AG08396 (cell line): ENCODE results near the gene MYOG.

Experiments used
- DNase-seq: peaks from one replicate; pipeline ENCODE4 v3.0.0; 2012; ENCODE audit warnings: low spot score, mixed read lengths

The MYOG gene

DNA sequence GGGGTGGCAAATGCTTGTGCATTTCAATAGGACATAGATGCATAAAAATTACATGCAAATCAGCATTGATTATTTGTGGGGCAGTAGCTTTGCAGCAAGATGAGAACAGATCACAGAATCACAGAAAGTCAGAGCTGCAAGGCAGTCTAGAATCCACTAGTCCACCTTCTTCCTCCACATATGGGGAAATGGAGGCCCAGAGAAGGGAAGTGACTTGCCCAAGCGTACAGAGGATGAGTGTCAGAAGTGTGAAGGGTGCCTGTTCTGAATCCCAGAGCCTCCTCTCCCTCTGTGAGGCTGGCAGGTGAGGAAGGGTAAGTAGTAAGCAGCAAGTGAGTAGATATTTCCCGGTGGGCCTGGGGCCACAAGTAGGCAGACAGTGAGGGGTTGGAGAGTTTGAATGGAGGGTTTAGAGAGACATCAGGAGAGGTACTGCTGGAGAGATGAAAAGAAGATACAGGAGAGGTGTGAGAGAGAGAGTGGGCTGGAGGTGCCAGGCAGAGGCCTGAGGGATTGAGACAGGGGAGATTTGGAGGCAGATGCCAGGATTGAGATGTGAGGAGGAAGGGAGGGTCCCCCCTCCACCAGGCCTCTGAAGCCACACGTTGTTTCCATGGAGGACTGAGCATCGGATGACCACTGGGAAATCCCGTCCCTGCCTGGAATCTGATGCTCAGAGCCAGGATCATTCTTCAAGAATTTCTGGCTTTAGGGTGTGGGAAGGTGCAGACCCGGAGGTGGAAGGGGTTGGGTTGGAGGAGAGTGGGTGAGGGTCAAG lies 4.8 kb upstream of the MYOG start:
- no peak for DNase-seq

DNA sequence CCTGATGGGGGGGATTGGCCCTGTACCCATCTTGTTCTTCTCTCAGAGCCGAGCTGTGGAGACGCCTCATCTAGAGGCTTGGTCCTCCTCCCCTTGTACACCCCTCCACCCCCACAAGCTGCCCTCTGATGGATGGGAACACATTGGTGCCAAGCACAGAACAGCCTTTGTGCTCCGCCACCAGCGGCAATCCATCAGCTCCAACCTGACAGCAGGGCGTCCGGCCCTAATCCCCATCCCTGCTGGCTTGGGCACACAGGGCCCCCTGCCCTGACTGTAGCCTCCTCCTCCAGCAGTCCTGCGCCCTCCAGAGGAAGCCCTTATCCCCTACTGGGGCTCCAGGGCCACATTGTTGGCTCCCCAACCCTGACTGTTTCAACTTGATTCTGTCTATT lies 3.8 kb upstream of the MYOG start:
- no peak for DNase-seq

- no peak for DNase-seq
Measured at GRCh38 chr1:203089001-203089650, 3.3 kb upstream of the MYOG start.

- DNase-seq, result no peak
Measured at GRCh38 chr1:203088441-203088840, 2.6 kb upstream of the MYOG start.

- no peak for DNase-seq
Measured at GRCh38 chr1:203086992-203087763, 1.4 kb upstream of the MYOG start.

- no peak for DNase-seq
Measured at GRCh38 chr1:203084588-203085527, 954 bp downstream of the MYOG start.

DNA sequence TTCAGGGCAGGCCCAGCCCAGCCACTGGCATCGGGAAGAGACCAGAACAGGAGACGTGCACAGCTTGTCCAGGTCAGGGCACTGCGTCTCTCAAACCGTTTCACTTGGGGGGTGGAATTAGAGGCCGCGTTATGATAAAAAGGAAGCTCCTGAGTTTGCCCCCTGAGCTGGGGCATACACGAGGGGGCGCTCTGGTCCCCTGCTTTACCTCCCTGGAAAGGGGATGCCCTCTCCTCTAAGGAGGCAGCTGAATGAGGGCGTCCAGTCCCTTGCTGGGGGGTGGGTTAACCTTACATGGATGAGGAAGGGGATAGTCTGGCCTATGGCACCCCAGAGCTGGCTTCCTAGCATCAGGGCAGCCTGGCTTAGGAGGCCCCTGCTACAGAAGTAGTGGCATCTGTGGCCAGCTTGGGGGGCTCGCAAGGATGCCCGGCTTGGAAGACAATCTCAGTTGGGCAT lies 2.3 kb downstream of the MYOG start:
- DNase-seq, result no peak

GRCh38 chr1:203082571-203083462 lies 3.0 kb downstream of the MYOG start:
- no peak for DNase-seq

DNA sequence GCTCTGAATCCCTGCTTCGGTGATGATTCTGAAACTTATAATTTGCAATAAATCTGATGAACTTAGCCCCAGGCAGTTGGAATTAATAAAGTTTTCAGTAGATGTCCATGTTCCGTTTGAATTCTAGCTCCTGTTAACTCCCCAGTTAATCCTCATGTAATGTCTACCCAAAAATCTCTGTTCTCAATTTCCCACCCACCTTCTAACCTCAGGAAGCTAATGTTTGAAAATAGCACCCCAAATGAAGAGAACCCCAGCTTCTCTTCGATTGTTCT lies 3.6 kb downstream of the MYOG start:
- DNase-seq, result no peak

DNA sequence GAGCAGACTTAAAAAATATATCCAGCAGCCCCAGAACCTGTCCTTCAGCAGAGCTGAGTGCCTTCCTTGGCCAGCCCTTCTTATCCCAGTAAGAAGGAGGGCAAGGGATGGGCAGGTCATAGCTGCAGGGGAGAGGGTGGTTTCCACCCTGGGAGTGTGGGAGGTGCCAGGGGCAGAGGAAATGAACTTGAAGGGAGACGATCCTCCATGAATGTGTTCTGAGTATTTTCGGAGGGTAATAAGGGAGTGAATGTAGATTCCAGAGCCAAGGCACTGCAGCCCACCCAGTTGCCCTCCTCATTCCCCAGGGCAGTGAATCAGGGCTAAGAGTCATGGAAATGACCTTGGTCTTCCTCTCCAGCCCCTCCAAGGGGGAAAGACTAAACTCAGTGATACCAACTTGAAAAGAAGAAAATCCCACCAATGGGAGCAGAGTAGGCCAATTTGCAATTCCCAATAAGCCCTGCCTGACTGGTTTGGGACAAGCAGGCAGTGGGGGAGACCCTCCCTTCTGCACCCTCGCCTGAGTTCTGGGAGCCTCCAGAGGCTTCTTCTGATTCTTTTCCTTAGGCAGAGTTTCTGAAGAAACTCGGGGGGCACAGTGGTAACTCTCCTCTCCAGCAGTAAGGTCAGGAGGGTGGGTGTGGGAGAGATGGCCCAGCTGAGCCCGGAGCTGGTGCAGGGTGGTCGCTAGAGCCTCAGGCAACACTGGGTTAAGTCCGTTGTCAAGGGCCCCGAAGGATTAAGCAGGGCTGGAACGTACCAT lies 4.2 kb downstream of the MYOG start:
- no peak for DNase-seq

- no peak for DNase-seq
Measured at GRCh38 chr1:203080456-203080855, 5.4 kb downstream of the MYOG start.

DNA sequence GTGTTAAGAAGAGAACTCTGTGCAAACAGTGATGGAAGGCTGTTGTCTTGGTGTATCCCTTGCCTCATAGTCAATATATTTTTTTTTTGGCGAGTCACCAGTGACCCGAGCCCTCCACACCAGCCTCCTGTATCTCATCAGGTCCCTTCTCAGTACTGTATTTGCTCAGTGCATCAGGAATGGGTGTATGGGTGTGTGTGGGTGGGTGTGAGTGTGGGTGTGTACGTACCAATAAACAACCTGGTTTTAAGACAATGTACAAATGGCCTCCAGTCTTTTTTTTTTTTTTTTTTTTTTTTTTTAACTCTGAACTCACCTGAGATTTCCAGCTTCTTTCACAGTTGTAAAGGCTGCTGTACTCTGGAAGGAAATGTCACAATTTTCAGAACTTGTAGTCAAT lies 7.3 kb downstream of the MYOG start:
- DNase-seq, result no peak

GRCh38 chr1:203077956-203078355 lies 7.9 kb downstream of the MYOG start:
- DNase-seq, result no peak

GRCh38 chr1:203077367-203077766 lies 8.4 kb downstream of the MYOG start:
- no peak for DNase-seq

- no peak for DNase-seq
Measured at GRCh38 chr1:203076031-203076511, 9.7 kb downstream of the MYOG start.

GRCh38 chr1:203075236-203076030 lies 10.4 kb downstream of the MYOG start:
- no peak for DNase-seq

- no peak for DNase-seq
Measured at GRCh38 chr1:203074610-203075009, 11.2 kb downstream of the MYOG start.

DNA sequence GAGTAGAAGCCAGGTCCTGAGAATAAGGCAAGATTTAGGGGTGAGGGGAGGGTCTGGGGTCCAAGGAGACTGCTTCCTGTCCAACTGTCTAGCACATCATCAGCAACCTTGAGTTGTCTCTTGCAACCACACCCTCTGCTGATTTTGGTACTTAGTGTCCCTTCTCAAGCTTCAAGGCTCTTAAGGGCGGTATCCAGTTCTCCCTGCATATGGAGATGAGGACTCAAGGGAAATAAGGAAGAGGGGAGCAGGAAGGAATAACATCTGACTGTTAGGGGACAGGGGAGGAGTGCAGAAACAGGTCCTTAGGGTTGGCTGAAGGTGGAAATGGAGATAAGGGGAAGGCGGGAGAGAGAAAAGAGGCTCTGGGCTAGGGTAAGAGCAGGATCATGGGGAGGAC lies 12.3 kb downstream of the MYOG start:
- no peak for DNase-seq

DNA sequence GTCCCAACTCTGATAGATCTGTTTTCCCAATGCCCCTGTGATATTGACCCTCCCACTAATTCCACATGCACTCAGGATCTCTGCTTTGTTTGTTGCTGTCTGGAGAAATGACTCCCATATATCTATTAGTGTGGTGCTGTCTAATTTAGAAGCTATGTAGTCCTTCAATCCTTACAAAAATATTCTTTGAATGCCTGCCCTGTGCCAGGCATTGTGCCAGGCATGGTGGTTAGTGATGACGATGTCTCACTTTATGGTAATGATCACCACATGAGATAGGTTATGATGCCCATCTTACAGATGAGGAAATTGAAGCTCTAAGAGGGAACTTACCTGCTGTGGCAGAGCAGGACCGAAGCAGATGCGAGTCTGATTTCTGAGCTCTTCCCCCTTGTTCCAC lies 12.9 kb downstream of the MYOG start:
- DNase-seq, result peak; percentile 49
